AG10803 (cell line): Measurements from ENCODE around the gene ABCF2.

Source experiments
- DNase-seq: peaks from one replicate; pipeline ENCODE4 v3.0.0; 2010; ENCODE audit warnings: low read depth
- H3K4me3 ChIP-seq: 2 replicates; pipeline ENCODE4 v1.5.1; 2011; ENCODE audit warnings: mild to moderate bottlenecking, low read length, control low read depth
- TF ChIP-seq, protein P1 (sequence below): conservative IDR thresholded peaks from 2 replicates; pipeline ENCODE4 v1.5.1; 2011; ENCODE audit warnings: mild to moderate bottlenecking, low read length, control low read depth, inconsistent platforms

The ABCF2 gene

DNA sequence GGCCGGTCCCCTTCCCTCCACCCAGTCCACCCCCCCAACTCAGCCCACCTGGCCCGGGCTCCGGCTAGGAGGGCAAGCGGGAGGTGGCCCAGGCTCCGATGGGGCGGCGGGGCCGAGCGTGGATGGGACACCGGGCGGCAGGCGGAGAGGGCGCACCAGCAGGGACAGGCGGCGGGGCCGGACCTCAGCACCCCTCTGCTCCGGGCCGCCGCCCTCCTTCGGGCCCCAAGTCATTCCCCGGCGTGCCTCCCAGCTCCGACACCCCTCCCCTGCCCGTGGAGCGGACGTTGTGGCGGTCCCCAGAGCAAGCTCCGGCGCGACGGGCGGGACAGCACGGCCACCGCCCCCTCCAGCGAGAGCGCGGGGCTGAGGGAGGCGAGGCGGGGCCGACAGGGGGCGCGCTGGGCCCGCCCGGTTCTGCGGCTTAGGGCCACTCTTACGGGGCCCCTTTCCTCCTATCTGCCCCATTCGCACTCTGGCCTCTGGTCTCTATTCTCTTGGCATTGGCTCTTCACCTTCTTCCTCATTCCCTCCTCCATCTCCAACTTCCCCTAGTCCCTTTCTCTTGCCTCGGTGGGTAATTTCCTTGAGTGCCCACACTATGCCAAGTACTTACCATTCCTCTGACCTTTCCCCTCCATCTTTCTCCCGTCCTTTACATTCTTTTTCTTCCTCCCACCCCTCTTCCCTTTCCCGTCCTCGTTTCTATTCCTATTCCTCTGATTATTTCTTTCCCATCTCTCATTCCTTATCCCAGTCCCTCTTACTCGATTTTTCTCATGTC is 58.8 kb downstream of the ABCF2 start:
- no peak overlapping the region for H3K4me3 ChIP-seq
- DNase-seq = no peak
- TF ChIP-seq, protein P1, sequence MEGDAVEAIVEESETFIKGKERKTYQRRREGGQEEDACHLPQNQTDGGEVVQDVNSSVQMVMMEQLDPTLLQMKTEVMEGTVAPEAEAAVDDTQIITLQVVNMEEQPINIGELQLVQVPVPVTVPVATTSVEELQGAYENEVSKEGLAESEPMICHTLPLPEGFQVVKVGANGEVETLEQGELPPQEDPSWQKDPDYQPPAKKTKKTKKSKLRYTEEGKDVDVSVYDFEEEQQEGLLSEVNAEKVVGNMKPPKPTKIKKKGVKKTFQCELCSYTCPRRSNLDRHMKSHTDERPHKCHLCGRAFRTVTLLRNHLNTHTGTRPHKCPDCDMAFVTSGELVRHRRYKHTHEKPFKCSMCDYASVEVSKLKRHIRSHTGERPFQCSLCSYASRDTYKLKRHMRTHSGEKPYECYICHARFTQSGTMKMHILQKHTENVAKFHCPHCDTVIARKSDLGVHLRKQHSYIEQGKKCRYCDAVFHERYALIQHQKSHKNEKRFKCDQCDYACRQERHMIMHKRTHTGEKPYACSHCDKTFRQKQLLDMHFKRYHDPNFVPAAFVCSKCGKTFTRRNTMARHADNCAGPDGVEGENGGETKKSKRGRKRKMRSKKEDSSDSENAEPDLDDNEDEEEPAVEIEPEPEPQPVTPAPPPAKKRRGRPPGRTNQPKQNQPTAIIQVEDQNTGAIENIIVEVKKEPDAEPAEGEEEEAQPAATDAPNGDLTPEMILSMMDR = peak; percentile 31

- H3K4me3 ChIP-seq = no peak within 1 kb of the TSS
- TF ChIP-seq, protein P1 = no peak
- DNase-seq = no peak
Observed at GRCh38 chr7:151167197-151167961, 59.6 kb downstream of the ABCF2 start, which contains the start of gene GBX1. TSS of gene GBX1 (minus strand) at chr7:151167694. CDS start at chr7:151167548, 146 bp downstream.

GRCh38 chr7:151166629-151167196 is 60.3 kb downstream of the ABCF2 start:
- H3K4me3 ChIP-seq = no peak overlapping the region
- no peak for DNase-seq
- TF ChIP-seq, protein P1 = no peak
